LHCN-M2 (cell line): ENCODE data around the gene DENND1C. TPM values are rescaled to one million over a fixed set of nuclear protein-coding genes. Genes with fewer than 3 reads are reported as not detected.
"Not testable (repeated sequence)": the region's sequence is repeated elsewhere in the genome, so short reads cannot be mapped to it uniquely, and the experiment has no call there.

ENCODE experiments used
- DNase-seq: peaks from one replicate; pipeline ENCODE4 v3.0.0-alpha.2; 2012; ENCODE audit warnings: low read depth
- total RNA-seq: library from RNA; depleted of rRNA; stranded (reverse); fragments of >200 nt; gene quantifications from 2 replicates; pipeline ENCODE4 v1.2.3, GENCODE V29; 2014

Gene DENND1C
- total RNA-seq, 1 experiment from 2014 or later, result not detected

DNA sequence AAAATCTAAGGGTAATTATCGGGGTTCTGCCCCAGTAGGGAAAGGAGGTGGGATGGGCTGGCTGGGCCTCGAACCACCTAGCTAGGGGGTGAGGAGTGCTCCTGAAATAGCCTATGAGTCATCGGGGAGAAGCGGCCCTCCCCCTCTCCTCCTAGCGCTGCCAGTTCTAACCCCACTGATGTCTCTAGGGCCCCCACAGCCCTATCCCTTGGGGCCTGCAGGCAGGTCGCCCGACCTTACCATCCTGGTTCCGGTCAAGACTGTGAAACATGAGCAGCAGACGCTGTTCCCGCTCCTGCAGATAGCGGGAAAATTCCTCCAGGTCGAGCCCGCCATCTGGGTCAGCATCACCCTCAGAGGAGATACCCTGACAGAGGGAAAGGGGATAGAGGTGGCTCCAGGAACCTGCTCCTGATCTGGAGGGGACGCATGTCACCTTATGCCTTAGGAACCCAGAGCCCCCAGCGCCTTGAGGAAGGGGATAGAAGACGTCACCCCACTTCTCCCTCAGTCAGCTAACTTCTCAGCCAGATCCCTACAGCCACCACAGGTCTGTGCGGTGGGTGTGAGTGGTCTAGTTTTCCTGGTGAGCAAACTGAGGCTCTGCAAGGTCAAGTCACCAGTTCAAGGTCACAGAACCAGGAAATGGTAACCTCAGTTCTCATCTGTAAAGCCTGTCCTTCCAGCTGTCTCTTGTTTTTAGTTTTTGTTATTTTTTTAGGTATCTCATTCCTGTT is 23.5 kb downstream of the DENND1C start:
- DNase-seq, result no peak

DNA sequence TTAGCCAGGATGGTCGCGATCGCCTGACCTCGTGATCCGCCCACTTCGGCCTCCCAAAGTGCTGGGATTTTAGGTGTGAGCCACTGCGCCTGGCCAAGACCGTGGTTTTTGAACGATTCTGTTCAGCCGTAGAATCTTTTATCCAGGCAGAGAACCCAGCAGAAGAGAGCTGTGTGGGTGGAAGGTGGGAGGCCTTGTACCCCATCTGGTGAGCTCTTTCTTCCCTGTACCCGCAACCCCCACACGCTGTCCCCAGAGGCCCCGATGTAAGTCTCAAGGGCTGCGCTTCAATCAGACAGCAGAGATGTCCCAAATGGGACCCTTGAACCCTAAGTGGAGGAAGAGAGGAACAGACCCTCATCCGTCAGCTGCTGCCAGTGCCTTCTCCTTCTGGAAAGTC is 25.7 kb downstream of the DENND1C start:
- no peak for DNase-seq

DNA sequence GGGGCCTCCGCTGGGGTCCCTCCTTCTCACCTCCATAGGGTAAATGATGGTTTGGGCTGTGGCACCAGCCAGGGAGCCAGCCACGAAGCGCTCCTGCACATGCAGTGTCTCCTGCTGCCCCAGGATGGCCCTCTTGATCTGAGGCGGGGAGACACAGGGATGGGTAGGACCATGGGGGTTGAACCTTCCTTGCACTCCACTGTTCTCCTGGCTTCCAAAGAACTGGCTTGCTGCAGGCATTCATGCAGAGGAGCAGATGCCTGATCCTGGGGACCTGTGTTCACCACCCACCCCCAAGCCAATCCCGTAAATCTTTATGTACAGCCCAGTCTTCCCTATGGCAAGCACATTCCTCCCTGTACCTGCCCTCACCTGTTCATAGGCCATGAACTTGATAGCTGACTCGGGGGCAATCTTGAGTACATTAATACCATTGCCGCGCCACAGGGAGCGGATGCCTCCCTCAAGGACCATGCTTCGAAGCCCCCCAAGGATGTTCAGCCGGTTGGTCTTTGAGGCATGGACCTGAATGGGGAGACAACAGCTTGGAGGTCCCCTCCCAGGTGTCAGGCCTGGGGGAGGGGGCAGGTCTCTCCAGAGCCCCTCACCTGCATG is 27.5 kb downstream of the DENND1C start:
- no peak for DNase-seq

DNA sequence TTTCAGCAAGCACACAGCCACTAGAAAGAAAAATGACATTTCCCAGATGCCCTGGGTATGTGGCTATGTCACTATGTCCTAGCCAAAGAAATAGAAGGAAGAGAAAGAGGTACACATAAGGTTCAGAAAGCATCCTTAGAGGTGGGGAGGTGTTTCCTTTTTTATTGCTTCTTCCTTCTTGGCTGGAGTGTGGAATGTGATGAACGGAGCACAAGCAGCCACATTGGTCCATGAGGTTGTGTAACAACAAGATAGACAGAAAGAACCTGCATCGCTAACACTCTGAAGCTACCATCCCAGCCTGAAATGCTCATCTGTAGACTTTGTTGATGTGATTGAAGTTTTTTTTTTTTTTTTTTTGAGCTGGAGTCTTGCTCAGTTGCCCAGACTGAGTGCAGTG is 28.7 kb downstream of the DENND1C start:
- no peak for DNase-seq

DNA sequence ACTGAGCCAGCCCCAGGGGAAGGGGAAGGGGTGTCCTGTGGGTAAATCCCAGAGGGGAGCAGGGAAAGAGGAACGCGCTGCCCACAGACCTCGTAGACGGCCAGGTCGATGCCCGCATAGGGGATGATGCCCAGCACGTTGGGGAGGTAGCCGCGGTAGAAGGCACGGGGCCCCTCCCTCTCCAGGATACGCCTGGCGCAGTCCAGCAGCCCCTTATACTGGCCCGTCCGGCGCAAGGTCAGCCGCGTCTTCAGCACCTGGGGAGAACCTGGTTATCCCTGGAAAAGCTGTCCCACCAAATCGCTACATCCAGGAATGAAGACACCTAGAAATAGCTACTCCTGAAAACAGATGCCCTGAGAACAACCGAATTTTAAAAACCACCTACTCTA is 29.4 kb downstream of the DENND1C start:
- no peak for DNase-seq

DNA sequence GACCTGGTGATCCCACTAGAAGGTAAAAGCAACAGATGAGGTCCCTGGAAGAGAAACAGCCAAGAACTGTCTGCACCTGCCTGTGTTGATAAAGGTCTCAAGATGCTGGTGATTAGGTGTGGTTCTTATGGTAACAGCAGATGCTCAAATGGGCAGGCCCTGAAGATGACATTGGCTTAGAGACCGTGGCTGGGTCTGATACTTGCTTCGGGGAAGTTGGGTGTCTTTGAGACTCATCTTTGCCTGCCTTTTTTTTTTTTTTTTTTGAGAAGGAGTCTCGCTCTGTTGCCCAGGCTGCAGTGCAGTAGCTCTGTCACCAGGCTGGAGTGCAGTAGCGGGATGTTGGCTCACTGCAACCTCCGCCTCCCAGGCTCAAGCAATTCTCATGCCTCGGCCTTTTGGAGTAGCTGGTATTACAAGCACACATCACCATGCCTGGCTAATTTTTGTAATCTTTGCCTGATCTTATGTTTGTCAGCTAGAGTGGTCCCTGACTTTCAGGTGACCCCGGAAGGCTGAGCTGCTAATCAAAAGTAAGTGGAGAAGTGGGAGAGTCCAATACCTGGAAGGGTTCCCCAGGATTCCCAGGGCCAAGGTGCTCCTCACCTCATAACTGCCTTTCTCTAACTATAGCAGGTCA is 29.9 kb downstream of the DENND1C start:
- no peak for DNase-seq

DNA sequence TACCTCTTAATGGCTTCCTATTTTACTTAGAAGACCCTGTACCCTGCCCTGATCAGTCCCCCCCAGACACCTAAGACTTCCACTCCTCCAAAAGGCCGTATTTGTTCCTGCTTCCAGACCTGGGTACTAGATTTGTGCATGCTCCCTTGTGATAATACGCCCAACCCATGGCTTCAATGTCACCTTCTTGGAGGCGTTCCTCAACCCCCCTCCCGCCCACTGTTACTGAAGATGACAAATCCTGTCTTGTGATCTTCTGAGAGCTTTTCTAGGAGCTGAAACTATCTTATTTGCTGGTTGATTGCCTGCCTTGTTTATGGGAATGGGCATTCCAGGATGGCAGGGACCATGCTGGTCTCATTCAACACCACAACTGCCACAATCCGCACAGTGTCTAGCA is 31.4 kb downstream of the DENND1C start:
- DNase-seq, result no peak

DNA sequence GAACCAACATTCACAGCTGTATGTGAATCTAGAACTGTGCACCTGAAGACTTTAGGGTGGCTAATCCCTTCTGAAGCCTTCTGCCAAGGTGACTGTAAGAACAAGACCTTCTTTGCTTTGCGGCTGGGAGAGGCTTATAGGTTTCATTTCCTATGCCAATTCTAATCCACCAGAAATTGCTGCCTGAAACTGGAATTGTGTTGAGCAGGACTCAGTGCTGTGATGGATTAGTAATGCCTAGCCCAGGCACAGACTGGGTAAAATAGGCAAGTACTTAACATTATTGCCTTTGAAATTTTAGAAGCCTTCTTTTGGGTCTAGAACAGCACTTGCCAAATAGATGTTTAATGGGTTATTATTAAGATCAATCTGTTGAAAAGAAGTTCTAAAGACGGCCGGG is 33.5 kb downstream of the DENND1C start:
- DNase-seq, result no peak

DNA sequence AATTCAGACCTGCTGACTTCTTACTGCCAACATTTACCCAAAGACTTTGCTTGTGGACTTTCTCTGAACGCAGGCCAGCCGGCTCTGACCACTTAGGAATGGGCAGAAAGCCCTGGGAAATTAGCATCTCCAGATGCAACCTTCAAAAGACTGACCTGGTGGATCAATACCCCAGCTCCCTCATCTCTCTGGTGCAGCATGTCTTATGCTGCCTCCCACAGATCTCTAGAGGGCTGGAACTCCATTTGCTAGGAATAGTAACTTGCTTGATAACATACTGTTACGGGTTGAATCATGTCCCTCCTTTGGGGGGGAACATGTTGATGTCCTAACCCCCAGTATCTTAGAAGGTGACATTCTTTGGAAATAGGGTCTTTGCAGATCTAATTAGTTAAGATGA is 35.1 kb downstream of the DENND1C start:
- no peak for DNase-seq

DNA sequence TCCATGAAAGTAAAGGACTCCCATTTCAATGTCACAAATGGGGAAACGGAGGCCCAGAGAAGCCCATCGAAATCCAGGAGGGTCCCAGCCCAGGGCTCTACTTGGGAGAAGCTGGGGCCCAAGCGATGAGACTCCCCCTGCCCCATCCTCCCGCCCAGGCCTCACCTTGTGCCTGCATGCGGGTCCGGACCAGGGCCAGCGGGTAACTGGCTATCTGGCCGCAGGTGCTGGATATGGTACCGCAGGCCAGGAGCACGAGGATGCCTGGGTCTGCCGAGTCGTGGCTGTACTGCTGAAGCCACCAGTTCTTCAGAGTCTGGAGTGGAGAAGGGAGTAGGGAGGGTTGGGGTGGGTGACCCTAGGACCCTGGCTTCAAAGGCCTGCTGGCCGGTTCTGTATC is 37.6 kb downstream of the DENND1C start:
- DNase-seq, result no peak

DNA sequence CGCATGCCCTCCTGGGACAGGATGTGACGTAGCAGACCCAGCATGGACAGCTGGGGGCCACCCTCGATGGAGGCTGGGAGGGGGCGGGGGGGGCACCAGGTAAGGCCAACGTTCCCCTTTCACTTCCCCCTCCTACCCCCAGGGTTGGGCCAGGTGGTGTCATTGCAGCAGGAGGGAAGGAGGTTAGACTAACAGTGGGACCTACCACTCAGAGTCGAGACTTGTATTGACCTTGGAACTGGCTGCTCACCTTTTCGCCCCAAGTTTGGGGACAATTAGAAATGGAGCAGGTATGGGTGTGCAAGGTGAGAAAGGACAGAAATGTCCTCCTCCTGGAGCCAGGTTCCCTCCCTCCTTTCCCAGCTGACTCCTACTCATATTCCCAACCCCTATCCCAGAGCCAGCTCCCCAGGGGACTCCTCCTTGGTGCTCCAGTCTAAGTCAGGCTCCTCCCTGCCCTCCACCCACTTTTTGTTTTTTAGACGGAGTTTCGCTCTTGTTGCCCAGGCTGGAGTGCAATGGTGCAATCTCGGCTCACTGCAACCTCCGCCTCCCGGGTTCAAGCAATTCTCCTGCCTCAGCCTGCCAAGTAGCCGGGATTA is 39.4 kb downstream of the DENND1C start:
- no peak for DNase-seq

DNA sequence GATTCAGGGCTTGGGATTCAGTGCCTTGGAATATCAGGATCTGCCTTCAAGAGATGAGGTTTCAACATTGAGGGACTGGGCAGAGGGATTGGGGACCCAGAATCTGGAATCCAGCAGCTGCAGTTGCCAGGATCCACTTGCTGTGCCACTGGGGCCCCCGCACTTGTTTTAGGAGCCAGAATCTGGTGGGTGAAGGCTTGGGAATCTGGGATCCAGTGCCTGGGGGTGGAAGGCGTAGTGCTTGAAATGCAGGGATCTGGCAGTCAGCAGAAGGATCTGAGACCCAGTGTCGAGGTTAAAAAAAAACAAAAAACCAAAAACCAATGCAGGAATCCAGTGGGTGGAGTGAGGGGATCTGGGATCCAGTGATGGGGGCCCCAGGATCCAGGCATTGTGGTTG is 40.7 kb downstream of the DENND1C start:
- DNase-seq, result no peak

DNA sequence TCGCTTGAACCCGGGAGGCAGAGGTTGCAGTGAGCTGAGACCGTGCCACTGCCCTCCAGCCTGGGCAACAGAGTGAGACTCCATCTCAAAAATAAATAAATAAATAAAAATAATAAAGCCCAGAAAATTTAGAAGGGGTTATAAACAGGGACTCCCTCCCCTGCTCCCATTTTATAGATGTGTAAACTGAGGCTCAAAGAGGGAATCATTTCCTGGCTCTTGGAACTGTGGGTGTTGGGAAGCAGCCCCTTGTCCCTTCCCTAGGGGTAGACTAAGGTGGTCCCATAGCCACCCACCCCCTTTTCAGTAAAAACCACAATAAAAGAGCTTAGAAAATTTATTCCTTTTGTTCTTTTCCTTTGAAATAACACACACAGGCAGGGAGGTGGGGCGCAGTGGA is 41.8 kb downstream of the DENND1C start:
- DNase-seq, result no peak

DNA sequence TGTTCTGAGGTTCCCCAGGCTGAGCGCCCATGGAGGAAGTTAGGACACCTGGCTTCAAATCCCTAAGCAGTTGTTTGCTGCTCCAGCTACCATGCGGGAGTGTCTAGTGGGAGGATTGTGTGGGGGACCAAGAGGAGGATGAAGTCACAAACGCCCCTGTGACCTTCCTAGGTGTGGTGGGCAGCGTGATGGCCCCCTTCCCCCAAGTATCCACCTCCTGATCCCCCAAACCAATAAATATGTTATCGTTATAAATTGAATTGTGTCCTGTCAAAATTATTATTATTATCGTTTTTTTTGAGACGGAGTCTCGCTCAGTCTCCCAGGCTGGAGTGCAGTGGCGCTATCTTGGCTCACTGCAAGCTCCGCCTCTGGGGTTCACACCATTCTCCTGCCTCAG is 47.9 kb downstream of the DENND1C start, which contains the start of gene SLC25A41:
Gene SLC25A41 (minus strand): TSS at position 101 of the 400 bp plus-strand sequence. CDS start 70 bp downstream, at position 31.
- DNase-seq, result no peak

DNA sequence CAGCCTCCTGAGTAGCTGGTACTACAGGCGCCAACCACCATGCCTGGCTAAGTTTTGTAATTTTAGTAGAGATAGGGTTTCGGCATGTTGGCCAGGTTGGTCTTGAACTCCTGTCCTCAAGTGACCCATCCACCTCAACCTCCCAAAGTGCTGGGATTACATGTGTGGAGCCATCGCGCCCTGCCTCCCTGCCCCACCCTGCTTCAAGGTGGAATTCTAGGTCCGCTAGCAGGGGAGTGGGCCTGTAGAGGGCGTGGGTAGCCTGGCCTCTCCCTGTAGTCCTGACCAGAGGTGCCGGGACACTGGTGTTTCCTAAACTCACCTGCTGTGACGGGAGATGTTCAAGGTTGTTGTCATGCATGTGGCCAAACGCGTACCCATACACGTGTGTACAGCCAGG is 48.4 kb downstream of the DENND1C start:
- DNase-seq, result no peak

DNA sequence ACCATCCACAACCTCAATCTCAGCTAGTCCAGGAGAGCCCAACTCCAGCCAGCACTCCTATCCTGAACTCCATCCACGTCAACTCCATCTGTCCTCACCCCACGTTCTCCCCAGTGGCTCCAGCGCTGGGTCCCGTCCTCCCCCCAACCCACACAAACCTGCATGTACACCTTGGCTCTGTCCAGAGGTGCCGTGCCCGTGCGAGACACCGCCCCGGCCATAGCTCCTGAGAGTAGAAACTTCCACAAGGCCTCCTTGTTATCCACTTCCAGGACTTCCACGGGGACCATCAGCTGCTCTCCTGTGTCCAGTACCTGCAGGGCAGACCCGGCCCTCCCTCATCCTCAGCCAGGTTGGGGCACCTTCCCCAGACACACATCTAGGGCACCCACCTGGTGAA is 49.7 kb downstream of the DENND1C start:
- no peak for DNase-seq

DNA sequence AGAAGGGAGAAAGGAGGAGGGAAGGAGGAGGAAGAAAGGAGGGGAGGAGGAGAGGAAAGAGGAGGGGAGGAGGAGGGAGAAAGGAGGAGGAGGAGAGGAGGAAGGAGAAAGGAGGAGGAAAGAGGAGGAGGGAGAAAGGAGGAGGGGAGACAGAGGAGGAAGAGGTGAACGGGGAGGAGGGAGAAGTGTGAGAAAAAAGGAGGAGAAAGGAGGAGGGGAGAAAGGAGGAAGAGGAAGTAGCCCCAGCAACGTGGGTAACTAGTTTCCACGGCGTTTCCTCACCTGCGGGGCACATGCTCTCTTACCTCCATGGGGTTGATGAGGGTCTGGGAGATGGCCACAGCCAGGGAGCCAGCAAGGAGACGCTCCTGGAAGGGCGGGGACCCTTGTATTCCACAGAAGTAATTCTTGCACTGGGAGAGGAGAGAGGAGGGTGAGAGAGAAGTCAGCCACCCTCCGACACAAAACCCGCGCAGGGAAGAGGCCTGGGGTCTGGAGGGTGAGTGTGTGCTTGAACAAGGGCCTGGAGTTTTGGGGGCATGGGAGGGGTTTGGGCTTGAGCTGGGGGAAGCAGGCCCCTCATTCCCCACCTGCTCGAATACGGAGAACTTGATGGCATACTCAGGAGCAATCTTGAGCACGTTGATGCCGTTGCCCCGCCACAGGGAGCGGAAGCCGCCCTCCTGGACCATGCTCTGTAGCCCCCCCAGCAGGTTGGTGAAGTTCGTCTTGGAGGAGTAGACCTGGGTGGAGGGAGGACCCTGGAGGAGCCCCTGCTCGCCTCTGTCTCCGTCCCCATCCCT is 52.0 kb downstream of the DENND1C start:
- DNase-seq, result no peak

DNA sequence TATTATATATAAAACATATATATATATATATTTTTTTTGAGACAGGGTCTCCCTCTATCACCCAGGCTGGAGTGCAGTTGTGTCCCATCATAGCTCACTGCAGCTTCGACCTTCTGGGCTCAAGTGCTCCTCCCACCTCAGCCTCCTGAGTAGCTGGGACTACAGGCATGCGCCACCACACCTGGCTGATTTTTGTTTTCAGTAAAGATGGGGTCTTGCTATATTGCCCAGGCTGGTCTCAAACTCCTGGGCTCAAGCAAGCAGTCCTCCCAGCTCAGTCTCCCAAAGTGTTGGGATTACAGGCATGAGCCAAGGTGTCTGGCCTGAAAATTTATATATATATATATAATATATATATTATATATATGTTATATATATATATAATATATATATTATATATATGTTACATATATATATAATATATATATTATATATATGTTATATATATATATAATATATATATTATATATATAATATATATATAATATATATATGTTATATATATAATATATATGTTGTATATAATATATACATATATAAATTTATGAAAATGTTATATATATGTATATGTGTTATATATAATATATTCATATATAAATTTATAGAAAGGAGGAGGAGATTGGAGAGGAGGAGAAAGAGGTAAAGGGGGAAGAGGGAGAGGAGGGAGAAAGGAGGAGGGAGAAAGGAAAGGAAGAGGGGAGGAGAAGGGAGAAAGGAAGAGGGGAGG is 52.7 kb downstream of the DENND1C start:
- DNase-seq, result not testable (repeated sequence)

DNA sequence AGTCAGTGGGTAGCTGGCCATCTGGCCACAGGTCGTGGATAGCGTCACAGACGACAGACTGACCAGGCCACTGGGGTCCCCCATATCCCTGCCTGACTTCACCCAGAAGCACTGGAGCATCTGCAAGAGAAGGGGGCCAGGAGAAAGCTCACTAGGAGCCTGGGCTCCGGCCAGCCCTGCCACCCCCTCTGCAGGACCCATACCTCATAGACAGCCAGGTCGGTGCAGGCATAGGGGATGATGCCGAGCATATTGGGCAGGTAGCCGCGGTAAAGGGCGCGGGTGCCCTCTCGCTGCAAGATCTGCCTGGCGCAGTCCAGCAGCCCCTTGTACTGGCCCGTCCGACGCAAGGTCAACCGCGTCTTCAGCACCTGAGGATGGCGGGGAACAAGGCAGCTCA is 54.5 kb downstream of the DENND1C start:
- no peak for DNase-seq

DNA sequence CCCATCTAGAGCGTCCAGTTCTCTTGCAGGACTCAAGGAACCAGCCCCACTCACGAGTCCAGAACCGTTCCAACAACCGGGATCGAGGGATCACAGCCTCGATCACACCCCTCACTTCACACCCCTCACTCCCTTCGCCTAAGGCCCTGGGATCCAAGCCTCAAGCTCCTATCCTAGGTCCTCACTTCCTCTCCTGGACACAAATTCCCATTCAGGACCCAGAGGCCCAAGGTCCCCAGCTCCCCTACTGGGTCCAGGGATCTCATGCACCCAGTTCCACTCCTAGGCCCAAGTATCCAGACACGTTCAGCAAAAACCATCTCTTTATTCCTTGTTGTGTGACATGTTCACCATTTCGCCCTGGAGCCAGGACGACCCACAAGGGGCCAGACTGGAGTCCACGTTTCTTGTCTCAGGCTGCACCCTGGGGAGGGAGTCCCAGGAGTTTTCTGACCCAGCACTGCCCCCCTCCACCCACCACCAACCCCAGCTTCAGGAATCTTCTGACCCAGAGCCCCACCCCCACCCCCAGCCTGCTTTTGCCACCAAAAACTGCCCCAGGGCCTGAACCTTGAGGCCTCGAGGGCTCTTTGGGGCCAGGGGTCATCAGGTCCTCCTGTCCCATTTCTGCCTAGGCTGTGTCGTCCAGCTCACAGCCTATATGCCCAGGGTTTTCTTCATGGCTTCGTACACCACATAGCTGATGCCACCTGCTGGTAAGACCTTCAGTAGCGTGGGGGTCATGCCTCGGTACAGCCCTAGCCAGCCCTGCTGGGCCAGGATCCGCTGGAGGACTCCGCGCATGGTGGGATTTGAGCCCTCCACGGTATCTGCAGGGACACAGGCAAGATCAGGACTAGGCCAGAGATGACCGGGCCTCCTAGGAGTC is 55.6 kb downstream of the DENND1C start:
- no peak for DNase-seq
